OCI-LY7 (cell line): ENCODE measurements around the gene FMN2. TPM values are rescaled to one million over a fixed set of nuclear protein-coding genes. Genes with fewer than 3 reads are reported as not detected.

Source experiments
- BruUV-seq: library from RNA; stranded (reverse); fragments of 400-500 nt; replicated peaks from 2 replicates; lab custom pipeline; 2021; lab: Mats Ljungman, UMichigan
- CTCF ChIA-PET: fragments of 300-600 bp; sonication (Branson Sonifier 250); formaldehyde crosslinking; loops from one replicate; lab custom pipeline; 2022; ENCODE audit warnings: antibody characterized with exemption; ENCODE audit not compliant: unreplicated experiment; lab: Charles Lee
- POLR2A ChIA-PET: fragments of 300-600 bp; sonication (Branson Sonifier 250); formaldehyde crosslinking; loops from one replicate; lab custom pipeline; 2022; ENCODE audit warnings: antibody characterized with exemption; lab: Charles Lee
- DNase-seq: peaks from one replicate; pipeline ENCODE4 v3.0.0-alpha.2; 2015; ENCODE audit warnings: low spot score
- H2AFZ ChIP-seq: fragments of 200-600 bp; sonication (generic), shearing (Covaris generic); 2 replicates; pipeline ENCODE4 v1.6.1; 2014; ENCODE audit warnings: mild to moderate bottlenecking, antibody characterized with exemption, low read length, moderate library complexity
- H3K27ac ChIP-seq: fragments of 200-600 bp; sonication (generic); 2 replicates; pipeline ENCODE4 v1.5.1; 2014; ENCODE audit warnings: mixed run types, low read depth, mild to moderate bottlenecking, moderate library complexity, low read length, inconsistent platforms; ENCODE audit not compliant: poor library complexity, severe bottlenecking
- H3K36me3 ChIP-seq: fragments of 200-600 bp; sonication (generic); 2 replicates; pipeline ENCODE4 v1.6.1; 2014; ENCODE audit warnings: mild to moderate bottlenecking, antibody characterized with exemption, low read length, moderate library complexity, mixed read lengths; ENCODE audit not compliant: insufficient read depth
- H3K4me1 ChIP-seq: fragments of 200-600 bp; sonication (generic); 2 replicates; pipeline ENCODE4 v1.5.1; 2014; ENCODE audit warnings: mild to moderate bottlenecking, low read length; ENCODE audit not compliant: insufficient read depth, poor library complexity, severe bottlenecking
- H3K4me2 ChIP-seq: fragments of 200-600 bp; sonication (generic); 2 replicates; pipeline ENCODE4 v1.6.1; 2014; ENCODE audit warnings: mild to moderate bottlenecking, low read length
- H3K4me3 ChIP-seq: fragments of 200-600 bp; sonication (generic); 2 replicates; pipeline ENCODE4 v1.5.1; 2014; ENCODE audit warnings: mild to moderate bottlenecking, low read depth, low read length; ENCODE audit not compliant: poor library complexity, severe bottlenecking
- H3K79me2 ChIP-seq: fragments of 200-600 bp; sonication (generic); 2 replicates; pipeline ENCODE4 v1.6.1; 2016; ENCODE audit warnings: low read depth, mild to moderate bottlenecking, low read length, moderate library complexity, mixed read lengths; ENCODE audit not compliant: insufficient read depth
- H3K9me2 ChIP-seq: fragments of 200-600 bp; sonication (generic); 2 replicates; pipeline ENCODE4 v1.6.1; 2016; ENCODE audit warnings: mild to moderate bottlenecking, low read length, mixed read lengths; ENCODE audit not compliant: insufficient read depth
- H3K9me3 ChIP-seq: fragments of 200-600 bp; sonication (generic); 2 replicates; pipeline ENCODE4 v1.6.1; 2014; ENCODE audit warnings: mild to moderate bottlenecking, mixed run types, low read length, mixed read lengths
- H4K20me1 ChIP-seq: fragments of 200-600 bp; sonication (generic); 2 replicates; pipeline ENCODE4 v1.6.1; 2014; ENCODE audit warnings: mild to moderate bottlenecking, antibody characterized with exemption, low read length, moderate library complexity, mixed read lengths; ENCODE audit not compliant: insufficient read depth
- CTCF ChIP-seq: fragments of 200-600 bp; sonication (generic); conservative IDR thresholded peaks from 2 replicates; pipeline ENCODE4 v1.5.1; 2014; ENCODE audit warnings: mild to moderate bottlenecking, antibody characterized with exemption, low read length, moderate library complexity, mixed read lengths
- EZH2phosphoT487 ChIP-seq: fragments of 200-600 bp; sonication (generic); IDR thresholded peaks from 2 replicates; pipeline ENCODE4 v1.6.1; 2018; ENCODE audit warnings: low read depth, borderline replicate concordance, mild to moderate bottlenecking, mixed run types, antibody characterized with exemption, low read length, moderate library complexity, mixed read lengths
- intact Hi-C: fragments of 100-400 bp; cut with micrococcal nuclease; formaldehyde crosslinking; loops from one replicate; pipeline ENCODE4 v1.10.0; 2022; ENCODE audit not compliant: unreplicated experiment
- total RNA-seq, 2 experiments: library from RNA; depleted of rRNA in 1 of 2; stranded (reverse); fragments of >200 nt in 1 of 2; shearing (Covaris generic) in 1 of 2; gene quantifications; 2 replicates each; pipeline ENCODE4 v1.2.3, GENCODE V29; 2014 to 2022

The FMN2 gene
- total RNA-seq, 2 experiments from 2014 or later: not detected

GRCh38 chr1:240280560-240281322, 189.1 kb downstream of the FMN2 start:
- Histone ChIP-seq H3K36me3 (no peaks in the 10 kb centered on the region), H3K27ac (no peak overlapping the region), H4K20me1 (no peaks in the 10 kb centered on the region), H3K9me3 (no peaks in the 10 kb centered on the region), H3K9me2 (no peaks in the 10 kb centered on the region), H3K79me2 (no peaks in the 10 kb centered on the region), H3K4me3 (no peak overlapping the region), H3K4me1 (no peaks in the 10 kb centered on the region), H3K4me2 (no peak overlapping the region), H2AFZ (no peak overlapping the region)
- no TSS peak for BruUV-seq
- CTCF ChIA-PET: no interaction called here
- POLR2A ChIA-PET: no interaction called here
- intact Hi-C loops: no loop called here
- DNase-seq: no peak
- TF ChIP-seq CTCF: no peak
- no peak for TF ChIP-seq EZH2phosphoT487

GRCh38 chr1:240282061-240282830, 190.6 kb downstream of the FMN2 start:
- H3K27ac ChIP-seq: no peak overlapping the region
- H3K79me2 ChIP-seq: no peaks in the 10 kb centered on the region
- DNase-seq: no peak
- H3K4me3 ChIP-seq: no peak overlapping the region
- H4K20me1 ChIP-seq: no peaks in the 10 kb centered on the region
- no peak overlapping the region for H2AFZ ChIP-seq
- POLR2A ChIA-PET: no interaction called here
- CTCF ChIA-PET: no interaction called here
- H3K9me2 ChIP-seq: no peaks in the 10 kb centered on the region
- H3K36me3 ChIP-seq: no peaks in the 10 kb centered on the region
- no peak overlapping the region for H3K4me2 ChIP-seq
- intact Hi-C loops: no loop called here
- TF ChIP-seq CTCF (no peak), EZH2phosphoT487 (no peak)
- no peaks in the 10 kb centered on the region for H3K9me3 ChIP-seq
- BruUV-seq: no TSS peak
- H3K4me1 ChIP-seq: no peaks in the 10 kb centered on the region
